ENCODE measurements around the gene ANKRD12. TPM values are rescaled to one million over a fixed set of nuclear protein-coding genes. Genes with fewer than 3 reads are reported as not detected.

Gene ANKRD12
- total and polyA plus RNA-seq, 10 of the 15 experiments (the other 5 are each of a cell fraction or from before 2014, with no cell fraction given) = 5.9 to 45.7 (median 20.2) TPM

GRCh38 chr18:9191658-9192256, 55.2 kb downstream of the ANKRD12 start (continued):
- TF ChIP-seq ZBTB33 (IDR thresholded peaks at IDR 0.05) = no peak
- no peak for TF ChIP-seq TCF3 (IDR thresholded peaks at IDR 0.05; ENCODE audit: borderline replicate concordance, insufficient read depth, low read depth, low read length)
- no peak for TF ChIP-seq YY1 (IDR thresholded peaks at IDR 0.05; ENCODE audit: low read depth, low read length)

GRCh38 chr18:9193031-9193430, 56.5 kb downstream of the ANKRD12 start:
- ChIA-PET POLR2A (interaction anchor here (0.6 to 0.7 kb wide), 2 partner anchors 25 to 46 kb away, joined by 3 read pairs; no protein-coding TSS in a partner anchor), CTCF (interaction anchor here (0.6 kb wide), 1 partner anchor 89 kb away, joined by 3 read pairs; no protein-coding TSS in a partner anchor), RAD21 (ENCODE audit: unreplicated experiment) (no interaction called here), SMC1A (ENCODE audit: uncharacterized antibody, unreplicated experiment) (interaction anchor here (0.7 to 1.9 kb wide), 3 partner anchors 9 to 13 kb away, joined by 3 to 6 read pairs (median 4); no protein-coding TSS in a partner anchor)
- intact Hi-C loops (cut with micrococcal nuclease; ENCODE audit: unreplicated experiment) (no loop called here), in situ Hi-C loops (cut with MboI) (no loop called here)
- ATAC-seq (no peak), FAIRE-seq (peak; percentile 38), DNase-seq (ENCODE audit: low read depth, low spot score) (no peak)
- H3K9me3 ChIP-seq (replicated peaks; ENCODE audit: control insufficient read depth, insufficient read depth, low read length) = no peaks in the 10 kb centered on the region
- WGBS (ENCODE audit: insufficient coverage, insufficient replicate concordance, low lambda C conversion rate, missing lambda C conversion rate) = 100% methylated on average over 2 of the region's 2 CpGs
- H3K79me2 ChIP-seq (ENCODE audit: control insufficient read depth, insufficient read depth, low read length) = no peaks in the 10 kb centered on the region
- no peak overlapping the region for H3K4me3 ChIP-seq
- H3K27ac ChIP-seq (ENCODE audit: control insufficient read depth, insufficient read depth) = no peak overlapping the region
- H3K27me3 ChIP-seq (replicated peaks in 1 of 2; ENCODE audit: control insufficient read depth in 2 of 2, insufficient read depth in 2 of 2, low read length in 1 of 2) = no peaks in the 10 kb centered on the region
- H3K36me3 ChIP-seq (ENCODE audit: control insufficient read depth in 2 of 2, insufficient read depth in 2 of 2, low read length in 1 of 2) = peaks cover 0 to 32% of the 10 kb centered on the region in 2 experiments; a peak in 3 of 4 replicates
- H3K4me2 ChIP-seq (ENCODE audit: control insufficient read depth, insufficient read depth) = no peak overlapping the region
- no peak overlapping the region for H2AFZ ChIP-seq (ENCODE audit: control insufficient read depth, low read depth, low read length)
- no peak overlapping the region for H3K9ac ChIP-seq (ENCODE audit: control insufficient read depth, insufficient read depth, low read length)
- no peaks in the 10 kb centered on the region for H3K4me1 ChIP-seq (ENCODE audit: control insufficient read depth, insufficient read depth, low read length)
- BruUV-seq (replicated peaks) = no TSS peak
- no peaks in the 10 kb centered on the region for H4K20me1 ChIP-seq (ENCODE audit: control insufficient read depth, insufficient read depth)
- TF ChIP-seq STAT1 (conservative IDR thresholded peaks at IDR 0.05) (no peak), RELA (IDR thresholded peaks at IDR 0.05; ENCODE audit: borderline replicate concordance, partially characterized antibody) (no peak), ZNF592 (IDR thresholded peaks at IDR 0.05) (no peak), MYC (IDR thresholded peaks at IDR 0.05; ENCODE audit: insufficient read depth, insufficient read length, insufficient replicate concordance, low read length, severe bottlenecking) (no peak), IKZF2 (IDR thresholded peaks at IDR 0.05) (no peak), ZNF24 (IDR thresholded peaks at IDR 0.05) (no peak), NFIC (IDR thresholded peaks at IDR 0.05; ENCODE audit: low read depth, low read length) (no peak), ZNF622 (IDR thresholded peaks at IDR 0.05) (no peak), TCF12 (IDR thresholded peaks at IDR 0.05; ENCODE audit: low read depth, low read length) (no peak), MAX (IDR thresholded peaks at IDR 0.05; ENCODE audit: low read depth, low read length) (no peak), E2F4 (IDR thresholded peaks at IDR 0.05; ENCODE audit: low read depth, low read length) (no peak), CBFB (IDR thresholded peaks at IDR 0.05; ENCODE audit: low read depth) (no peak)

Measured in GM12878 (cell line).